ENCODE results near the gene PRXL2C.
"Not testable (repeated sequence)": the region's sequence is repeated elsewhere in the genome, so short reads cannot be mapped to it uniquely, and the experiment has no call there.

PRXL2C gene

GRCh38 chr9:96646081-96646991 is 8.8 kb downstream of the PRXL2C start:
- Histone ChIP-seq H3K4me1 (ENCODE audit: control insufficient read depth, insufficient read depth, low read length, unreplicated experiment) (peaks cover 7% of the 10 kb centered on the region), H3K27ac (ENCODE audit: low read depth, low read length) (peak overlapping the region; percentile 60), H3K4me3 (ENCODE audit: low read depth, low read length) (no peak overlapping the region), H2AFZ (ENCODE audit: low read length, unreplicated experiment) (no peak overlapping the region), H3K79me2 (ENCODE audit: control insufficient read depth, insufficient read depth, low read length, unreplicated experiment) (no peaks in the 10 kb centered on the region), H3K27me3 (ENCODE audit: insufficient read depth, low read length) (no peaks in the 10 kb centered on the region), H3K36me3 (ENCODE audit: insufficient read depth, low read length) (peaks cover 13% of the 10 kb centered on the region)

- H3K27me3 ChIP-seq (ENCODE audit: insufficient read depth, low read length): no peaks in the 10 kb centered on the region
- peaks cover 7% of the 10 kb centered on the region for H3K4me1 ChIP-seq (ENCODE audit: control insufficient read depth, insufficient read depth, low read length, unreplicated experiment)
- no peak overlapping the region for H3K4me3 ChIP-seq (ENCODE audit: low read depth, low read length)
- H2AFZ ChIP-seq (ENCODE audit: low read length, unreplicated experiment): no peak overlapping the region
- H3K27ac ChIP-seq (ENCODE audit: low read depth, low read length): no peak overlapping the region
- H3K79me2 ChIP-seq (ENCODE audit: control insufficient read depth, insufficient read depth, low read length, unreplicated experiment): no peaks in the 10 kb centered on the region
- H3K36me3 ChIP-seq (ENCODE audit: insufficient read depth, low read length): peaks cover 9% of the 10 kb centered on the region
Measured at GRCh38 chr9:96644137-96644536, 11.0 kb downstream of the PRXL2C start.

GRCh38 chr9:96641514-96641913 is 13.6 kb downstream of the PRXL2C start:
- Histone ChIP-seq H3K4me3 (ENCODE audit: low read depth, low read length) (no peak overlapping the region), H3K36me3 (ENCODE audit: insufficient read depth, low read length) (peaks cover 9% of the 10 kb centered on the region), H3K27me3 (ENCODE audit: insufficient read depth, low read length) (no peaks in the 10 kb centered on the region), H3K4me1 (ENCODE audit: control insufficient read depth, insufficient read depth, low read length, unreplicated experiment) (peaks cover 17% of the 10 kb centered on the region), H3K27ac (ENCODE audit: low read depth, low read length) (no peak overlapping the region), H3K79me2 (ENCODE audit: control insufficient read depth, insufficient read depth, low read length, unreplicated experiment) (no peaks in the 10 kb centered on the region), H2AFZ (ENCODE audit: low read length, unreplicated experiment) (no peak overlapping the region)

DNA sequence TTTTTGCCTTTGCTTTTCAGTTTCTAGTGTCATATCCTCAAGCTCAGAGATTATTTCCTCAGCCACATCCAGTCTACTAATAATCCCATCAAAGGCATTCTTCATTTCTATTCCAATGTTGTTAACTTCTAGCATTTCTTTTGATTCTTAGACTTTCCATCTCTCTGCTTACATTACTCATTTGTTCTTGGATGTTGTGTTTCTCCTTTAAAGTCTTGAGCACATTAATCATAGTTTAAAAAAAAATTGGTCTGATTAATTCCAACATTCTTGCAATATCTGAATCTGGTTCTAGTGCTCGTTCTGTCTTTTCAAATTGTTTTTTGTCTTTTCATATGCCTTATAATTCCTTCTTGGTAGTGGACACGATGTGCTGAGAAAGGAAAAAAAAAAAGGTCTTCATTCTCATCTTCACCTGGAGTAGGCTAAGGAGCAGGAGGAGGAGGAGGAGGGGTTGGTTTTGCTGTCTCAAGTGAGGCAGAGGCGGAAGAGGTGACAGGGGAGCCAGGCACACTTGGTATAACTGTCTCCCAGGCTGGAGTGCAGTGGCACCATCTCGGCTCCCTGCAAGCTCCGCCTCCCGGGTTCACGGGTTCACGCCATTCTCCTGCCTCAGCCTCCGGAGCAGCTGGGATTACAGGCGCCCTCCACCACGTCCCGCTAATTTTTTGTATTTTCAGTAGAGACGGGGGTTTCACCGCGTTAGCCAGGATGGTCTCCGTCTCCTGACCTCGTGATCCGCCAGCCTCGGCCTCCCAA is 16.3 kb downstream of the PRXL2C start:
- Histone ChIP-seq H3K27ac (ENCODE audit: low read depth, low read length) (peak overlapping the region; percentile 26), H3K36me3 (ENCODE audit: insufficient read depth, low read length) (peaks cover 3% of the 10 kb centered on the region; the same call in 1 of the 2 replicates), H2AFZ (ENCODE audit: low read length, unreplicated experiment) (no peak overlapping the region), H3K4me1 (ENCODE audit: control insufficient read depth, insufficient read depth, low read length, unreplicated experiment) (peaks cover 11% of the 10 kb centered on the region), H3K4me3 (ENCODE audit: low read depth, low read length) (no peak overlapping the region), H3K27me3 (ENCODE audit: insufficient read depth, low read length) (no peaks in the 10 kb centered on the region), H3K79me2 (ENCODE audit: control insufficient read depth, insufficient read depth, low read length, unreplicated experiment) (no peaks in the 10 kb centered on the region)

DNA sequence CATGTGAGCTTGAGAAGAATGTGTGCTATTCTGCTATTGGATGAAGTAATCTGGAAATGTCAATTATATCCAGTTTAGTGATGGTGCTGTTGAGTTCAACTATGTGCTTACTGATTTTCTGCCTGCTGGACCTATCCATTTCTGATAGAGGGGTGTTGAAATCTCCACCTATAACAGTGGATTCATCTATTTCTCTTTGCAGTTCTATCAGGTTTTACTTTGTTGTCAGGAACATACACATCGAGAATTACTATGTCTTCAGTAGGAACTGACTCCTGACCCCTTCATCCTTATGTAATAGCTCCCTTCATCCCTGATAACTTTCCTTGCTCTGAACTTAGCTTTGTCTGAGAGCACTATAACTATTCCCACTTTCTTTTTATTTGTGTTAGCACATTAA is 18.7 kb downstream of the PRXL2C start:
- H3K4me3 ChIP-seq (ENCODE audit: low read depth, low read length): no peak overlapping the region
- no peaks in the 10 kb centered on the region for H3K36me3 ChIP-seq (ENCODE audit: insufficient read depth, low read length)
- peak overlapping the region; percentile 0 for H2AFZ ChIP-seq (ENCODE audit: low read length, unreplicated experiment)
- H3K4me1 ChIP-seq (ENCODE audit: control insufficient read depth, insufficient read depth, low read length, unreplicated experiment): peaks cover 11% of the 10 kb centered on the region
- no peaks in the 10 kb centered on the region for H3K27me3 ChIP-seq (ENCODE audit: insufficient read depth, low read length)
- no peak overlapping the region for H3K27ac ChIP-seq (ENCODE audit: low read depth, low read length)
- H3K79me2 ChIP-seq (ENCODE audit: control insufficient read depth, insufficient read depth, low read length, unreplicated experiment): no peaks in the 10 kb centered on the region

GRCh38 chr9:96633579-96633978 is 21.5 kb downstream of the PRXL2C start:
- H3K4me1 ChIP-seq (ENCODE audit: control insufficient read depth, insufficient read depth, low read length, unreplicated experiment): not testable (repeated sequence)

GRCh38 chr9:96626912-96627311 is 28.2 kb downstream of the PRXL2C start:
- H3K27ac ChIP-seq (ENCODE audit: low read depth, low read length): peak overlapping the region; percentile 15; the same call in 1 of the 2 replicates
- H3K4me3 ChIP-seq (ENCODE audit: low read depth, low read length): no peak overlapping the region
- peaks cover 8% of the 10 kb centered on the region for H3K4me1 ChIP-seq (ENCODE audit: control insufficient read depth, insufficient read depth, low read length, unreplicated experiment)
- H3K27me3 ChIP-seq (ENCODE audit: insufficient read depth, low read length): no peaks in the 10 kb centered on the region
- no peaks in the 10 kb centered on the region for H3K79me2 ChIP-seq (ENCODE audit: control insufficient read depth, insufficient read depth, low read length, unreplicated experiment)
- H2AFZ ChIP-seq (ENCODE audit: low read length, unreplicated experiment): peak overlapping the region; percentile 62
- H3K36me3 ChIP-seq (ENCODE audit: insufficient read depth, low read length): no peaks in the 10 kb centered on the region

More at GRCh38 chr9:96633579-96633978, 21.5 kb downstream of the PRXL2C start:
- not testable (repeated sequence) for H2AFZ ChIP-seq (ENCODE audit: low read length, unreplicated experiment); H3K27ac ChIP-seq (ENCODE audit: low read depth, low read length); H3K36me3 ChIP-seq (ENCODE audit: insufficient read depth, low read length); H3K27me3 ChIP-seq (ENCODE audit: insufficient read depth, low read length); H3K4me3 ChIP-seq (ENCODE audit: low read depth, low read length); H3K79me2 ChIP-seq (ENCODE audit: control insufficient read depth, insufficient read depth, low read length, unreplicated experiment)

GRCh38 chr9:96621618-96622017 is 33.5 kb downstream of the PRXL2C start:
- H3K27ac ChIP-seq (ENCODE audit: low read depth, low read length): no peak overlapping the region
- H3K36me3 ChIP-seq (ENCODE audit: insufficient read depth, low read length): no peaks in the 10 kb centered on the region
- no peak overlapping the region for H3K4me3 ChIP-seq (ENCODE audit: low read depth, low read length)
- peak overlapping the region; percentile 3 for H2AFZ ChIP-seq (ENCODE audit: low read length, unreplicated experiment)
- peaks cover 9% of the 10 kb centered on the region for H3K4me1 ChIP-seq (ENCODE audit: control insufficient read depth, insufficient read depth, low read length, unreplicated experiment)
- H3K27me3 ChIP-seq (ENCODE audit: insufficient read depth, low read length): no peaks in the 10 kb centered on the region
- no peaks in the 10 kb centered on the region for H3K79me2 ChIP-seq (ENCODE audit: control insufficient read depth, insufficient read depth, low read length, unreplicated experiment)

GRCh38 chr9:96620832-96621269 is 34.3 kb downstream of the PRXL2C start:
- Histone ChIP-seq H3K36me3 (ENCODE audit: insufficient read depth, low read length) (no peaks in the 10 kb centered on the region), H3K4me3 (ENCODE audit: low read depth, low read length) (no peak overlapping the region), H3K79me2 (ENCODE audit: control insufficient read depth, insufficient read depth, low read length, unreplicated experiment) (no peaks in the 10 kb centered on the region), H3K4me1 (ENCODE audit: control insufficient read depth, insufficient read depth, low read length, unreplicated experiment) (peaks cover 9% of the 10 kb centered on the region), H2AFZ (ENCODE audit: low read length, unreplicated experiment) (no peak overlapping the region), H3K27me3 (ENCODE audit: insufficient read depth, low read length) (no peaks in the 10 kb centered on the region), H3K27ac (ENCODE audit: low read depth, low read length) (no peak overlapping the region)

DNA sequence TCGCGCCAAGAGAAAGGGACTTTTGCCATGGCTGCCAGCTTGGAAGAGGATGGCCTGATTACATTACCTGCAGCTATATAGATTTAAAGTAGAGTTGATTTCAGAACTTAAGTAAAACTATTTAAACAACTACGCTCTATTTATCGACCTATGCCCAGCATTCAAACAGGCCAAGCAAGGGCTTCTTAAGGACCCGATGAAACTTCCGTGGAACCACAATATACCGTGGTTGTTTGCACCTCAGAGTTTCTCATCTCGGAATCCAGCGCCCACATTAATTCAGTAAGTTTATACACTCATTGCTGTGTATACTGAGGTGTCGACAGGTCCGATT is 35.0 kb downstream of the PRXL2C start:
- Histone ChIP-seq H3K4me1 (ENCODE audit: control insufficient read depth, insufficient read depth, low read length, unreplicated experiment) (peaks cover 9% of the 10 kb centered on the region), H3K27ac (ENCODE audit: low read depth, low read length) (no peak overlapping the region), H3K79me2 (ENCODE audit: control insufficient read depth, insufficient read depth, low read length, unreplicated experiment) (peaks cover 5% of the 10 kb centered on the region), H3K4me3 (ENCODE audit: low read depth, low read length) (peak overlapping the region; percentile 78), H3K27me3 (ENCODE audit: insufficient read depth, low read length) (no peaks in the 10 kb centered on the region), H2AFZ (ENCODE audit: low read length, unreplicated experiment) (peak overlapping the region; percentile 59), H3K36me3 (ENCODE audit: insufficient read depth, low read length) (no peaks in the 10 kb centered on the region)

Measured in ACC112 (cell line).